Peyer's patch (tissue), 4 donors: ENCODE data around the gene IRF2BP2. TPM values are rescaled to one million over a fixed set of nuclear protein-coding genes. Genes with fewer than 3 reads are reported as not detected.

Experiments
- DNase-seq, 3 donors: peaks; one replicate each; pipeline ENCODE4 v3.0.0-alpha.2; 2017 to 2019
- H3K27ac ChIP-seq, 4 donors: fragments of 200-600 bp; sonication (generic); one replicate each; pipeline ENCODE4 v1.5.1; 2016 to 2019
- H3K27me3 ChIP-seq, 2 donors: fragments of 200-600 bp; sonication (generic); one replicate each; pipeline ENCODE4 v1.5.1; 2019
- H3K36me3 ChIP-seq, 3 donors: fragments of 200-600 bp; sonication (generic); one replicate each; pipeline ENCODE4 v1.5.1; 2016 to 2019
- H3K4me1 ChIP-seq, 4 donors: fragments of 200-600 bp; sonication (generic); one replicate each; pipeline ENCODE4 v1.5.1; 2016 to 2019
- H3K4me3 ChIP-seq, 4 donors: fragments of 200-600 bp; sonication (generic); 1 replicate in 3 of 4; 2 replicates in 1 of 4; pipeline ENCODE4 v1.5.1; 2016 to 2019; ENCODE audit warnings: mild to moderate bottlenecking in 1 of 4
- H3K9me3 ChIP-seq, 4 donors: fragments of 200-600 bp; sonication (generic); one replicate each; pipeline ENCODE4 v1.5.1; 2016 to 2019; ENCODE audit warnings: mild to moderate bottlenecking in 1 of 4
- CTCF ChIP-seq, 6 experiments: fragments of 450-650 bp in 4 of 6; fragments of 200-600 bp in 2 of 6; sonication (generic) in 1 of 6; IDR thresholded peaks; one replicate each; pipeline ENCODE4 v1.5.1; 2017 to 2019; ENCODE audit warnings: antibody characterized with exemption in 6 of 6, mild to moderate bottlenecking in 3 of 6, moderate library complexity in 1 of 6
- POLR2A ChIP-seq, 2 donors: fragments of 450-650 bp; IDR thresholded peaks; one replicate each; pipeline ENCODE4 v1.5.1; 2017; ENCODE audit warnings: antibody characterized with exemption in 2 of 2, mild to moderate bottlenecking in 2 of 2, moderate library complexity in 2 of 2
- total RNA-seq, 4 donors: library from RNA; depleted of rRNA; stranded (reverse); fragments of >200 nt; gene quantifications; one replicate each; pipeline ENCODE4 v1.1.0, GENCODE V29; 2016

The IRF2BP2 gene
- total RNA-seq, 4 donors from 2014 or later = 73.4 to 99.6 (median 86.5) TPM

- Histone ChIP-seq H3K36me3 (no peaks in the 10 kb centered on the region), H3K4me1 (no peaks in the 10 kb centered on the region)
- no peak for DNase-seq
These were observed 18.8 kb downstream of the IRF2BP2 start for GRCh38 chr1:234591131-234591530.

GRCh38 chr1:234589854-234590620 is 19.9 kb downstream of the IRF2BP2 start:
- Histone ChIP-seq H3K9me3 (no peaks in the 10 kb centered on the region), H3K27me3 (no peaks in the 10 kb centered on the region), H3K36me3 (no peaks in the 10 kb centered on the region), H3K4me3 (no peak overlapping the region), H3K27ac (peak overlapping the region in 2 of 4 donors; percentile 23 to 33), H3K4me1 (peaks cover 0 to 1% (median 0%) of the 10 kb centered on the region in 4 donors)
- no peak for DNase-seq
- TF ChIP-seq CTCF (IDR thresholded peaks at IDR 0.05) (no peak), POLR2A (IDR thresholded peaks at IDR 0.05) (no peak)

More at GRCh38 chr1:234591131-234591530, 18.8 kb downstream of the IRF2BP2 start:
- Histone ChIP-seq H3K27me3 (no peaks in the 10 kb centered on the region), H3K9me3 (no peaks in the 10 kb centered on the region), H3K4me3 (no peak overlapping the region), H3K27ac (peak overlapping the region in 1 of 4 donors; percentile 33)
- TF ChIP-seq CTCF (IDR thresholded peaks at IDR 0.05) (no peak), POLR2A (IDR thresholded peaks at IDR 0.05) (no peak)

DNA sequence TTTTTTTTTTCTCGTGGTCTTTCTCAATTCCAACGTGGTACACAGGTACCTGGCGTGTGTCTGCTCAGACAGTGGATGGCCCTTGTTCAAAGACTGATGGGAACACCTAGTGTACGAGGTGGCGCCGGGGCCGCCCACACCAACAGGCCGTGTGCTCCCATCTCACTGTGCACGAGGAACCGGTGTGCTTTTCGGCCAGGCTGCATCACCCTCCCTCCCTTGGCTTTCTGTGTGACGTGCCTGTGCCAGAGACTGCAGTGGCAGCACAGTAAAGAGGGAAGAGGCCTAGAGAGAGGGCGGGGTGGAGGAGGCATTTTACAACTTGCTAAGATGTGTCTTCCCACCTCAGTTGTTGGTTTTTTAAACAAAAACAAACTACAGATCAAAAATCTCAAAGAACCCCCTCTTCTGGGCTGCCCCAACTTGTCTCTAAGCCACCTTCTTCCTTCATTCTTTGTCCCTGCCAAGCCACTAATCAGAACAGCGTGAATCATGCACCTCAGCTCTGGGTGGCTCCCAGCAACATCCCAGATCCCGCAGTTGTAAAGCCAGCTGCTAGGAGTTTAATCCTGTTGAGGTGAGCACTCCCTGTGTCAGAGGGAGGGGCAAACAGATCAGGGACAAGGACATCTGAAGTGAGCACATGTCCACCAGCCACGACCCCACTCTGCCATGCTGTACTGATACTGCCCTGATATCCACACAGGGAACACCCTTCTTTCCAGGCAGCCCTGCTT is 20.7 kb downstream of the IRF2BP2 start:
- TF ChIP-seq CTCF (IDR thresholded peaks at IDR 0.05) (no peak), POLR2A (IDR thresholded peaks at IDR 0.05) (no peak)
- no peaks in the 10 kb centered on the region for H3K27me3 ChIP-seq
- H3K36me3 ChIP-seq = no peaks in the 10 kb centered on the region
- H3K27ac ChIP-seq = peak overlapping the region in 2 of 4 donors; percentile 23 to 33
- H3K4me3 ChIP-seq = no peak overlapping the region
- H3K4me1 ChIP-seq = peaks cover 0 to 6% (median 0%) of the 10 kb centered on the region in 4 donors
- H3K9me3 ChIP-seq = no peaks in the 10 kb centered on the region
- DNase-seq = no peak

DNA sequence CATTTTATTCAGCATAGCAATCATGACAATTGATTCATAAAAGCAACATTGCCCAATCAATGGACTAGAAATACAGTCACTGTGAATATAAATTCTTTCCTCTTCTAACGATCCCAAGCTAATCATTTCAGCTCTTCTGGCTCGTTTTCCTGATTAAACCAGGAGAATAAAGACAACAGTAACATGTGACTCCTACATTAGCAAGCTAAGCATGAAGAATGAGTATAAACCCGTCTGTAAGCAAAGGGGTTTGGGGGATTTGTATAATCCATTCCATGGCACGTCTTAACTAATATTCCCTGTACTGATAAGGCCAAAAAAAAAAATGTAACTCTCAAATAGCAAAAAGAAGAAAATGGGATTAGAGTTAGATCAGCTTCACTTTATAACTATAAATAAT is 21.6 kb downstream of the IRF2BP2 start:
- H3K27ac ChIP-seq = no peak overlapping the region
- TF ChIP-seq CTCF (IDR thresholded peaks at IDR 0.05) (no peak), POLR2A (IDR thresholded peaks at IDR 0.05) (no peak)
- no peaks in the 10 kb centered on the region for H3K36me3 ChIP-seq
- no peak overlapping the region for H3K4me3 ChIP-seq
- H3K4me1 ChIP-seq = peaks cover 0 to 6% (median 0%) of the 10 kb centered on the region in 4 donors
- H3K9me3 ChIP-seq = no peaks in the 10 kb centered on the region
- DNase-seq = no peak
- H3K27me3 ChIP-seq = no peaks in the 10 kb centered on the region

DNA sequence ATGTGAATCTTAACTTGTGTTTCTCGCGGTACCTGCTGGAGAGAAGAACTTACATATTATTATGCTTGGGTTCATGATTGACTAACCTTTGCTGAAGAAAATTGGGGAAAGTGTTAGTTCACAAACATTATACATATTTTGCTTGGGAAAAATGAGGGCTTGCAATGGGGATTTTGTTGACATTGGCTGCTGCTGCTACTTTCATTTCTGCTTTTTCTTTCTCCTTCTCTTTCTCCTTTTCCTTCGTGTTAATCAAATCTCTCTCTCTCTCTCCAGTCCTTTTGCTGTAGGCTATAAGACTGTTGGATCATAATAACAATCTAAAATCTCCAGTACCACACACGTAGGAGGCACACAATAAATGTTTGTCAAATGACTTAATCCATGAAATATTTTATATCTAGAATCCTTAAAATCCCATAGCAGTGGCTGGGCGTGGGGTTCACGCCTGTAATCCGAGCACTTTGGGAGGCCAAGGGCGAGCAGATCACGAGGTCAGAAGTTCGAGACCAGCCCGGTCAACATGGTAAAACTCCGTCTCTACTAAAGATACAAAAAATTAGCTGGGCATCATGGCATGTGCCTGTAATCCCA is 23.0 kb downstream of the IRF2BP2 start:
- H3K4me1 ChIP-seq = peaks cover 0 to 6% (median 0%) of the 10 kb centered on the region in 4 donors
- no peaks in the 10 kb centered on the region for H3K27me3 ChIP-seq
- TF ChIP-seq CTCF (IDR thresholded peaks at IDR 0.05) = no peak
- TF ChIP-seq POLR2A (IDR thresholded peaks at IDR 0.05) = no peak
- H3K36me3 ChIP-seq = no peaks in the 10 kb centered on the region
- no peak overlapping the region for H3K4me3 ChIP-seq
- H3K9me3 ChIP-seq = no peaks in the 10 kb centered on the region
- DNase-seq = no peak
- peak overlapping the region in 1 of 4 donors; percentile 72 for H3K27ac ChIP-seq
